Measurements from ENCODE around the gene MAB21L4.

GRCh38 chr2:240926516-240927389 is 30.8 kb upstream of the MAB21L4 start:
- TF ChIP-seq, protein P1, sequence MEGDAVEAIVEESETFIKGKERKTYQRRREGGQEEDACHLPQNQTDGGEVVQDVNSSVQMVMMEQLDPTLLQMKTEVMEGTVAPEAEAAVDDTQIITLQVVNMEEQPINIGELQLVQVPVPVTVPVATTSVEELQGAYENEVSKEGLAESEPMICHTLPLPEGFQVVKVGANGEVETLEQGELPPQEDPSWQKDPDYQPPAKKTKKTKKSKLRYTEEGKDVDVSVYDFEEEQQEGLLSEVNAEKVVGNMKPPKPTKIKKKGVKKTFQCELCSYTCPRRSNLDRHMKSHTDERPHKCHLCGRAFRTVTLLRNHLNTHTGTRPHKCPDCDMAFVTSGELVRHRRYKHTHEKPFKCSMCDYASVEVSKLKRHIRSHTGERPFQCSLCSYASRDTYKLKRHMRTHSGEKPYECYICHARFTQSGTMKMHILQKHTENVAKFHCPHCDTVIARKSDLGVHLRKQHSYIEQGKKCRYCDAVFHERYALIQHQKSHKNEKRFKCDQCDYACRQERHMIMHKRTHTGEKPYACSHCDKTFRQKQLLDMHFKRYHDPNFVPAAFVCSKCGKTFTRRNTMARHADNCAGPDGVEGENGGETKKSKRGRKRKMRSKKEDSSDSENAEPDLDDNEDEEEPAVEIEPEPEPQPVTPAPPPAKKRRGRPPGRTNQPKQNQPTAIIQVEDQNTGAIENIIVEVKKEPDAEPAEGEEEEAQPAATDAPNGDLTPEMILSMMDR (IDR thresholded peaks at IDR 0.05; ENCODE audit: extremely low read depth in 1 of 2, insufficient read depth in 1 of 2, low read depth in 1 of 2, low read length in 2 of 2): no peak
- TF ChIP-seq, protein P2, sequence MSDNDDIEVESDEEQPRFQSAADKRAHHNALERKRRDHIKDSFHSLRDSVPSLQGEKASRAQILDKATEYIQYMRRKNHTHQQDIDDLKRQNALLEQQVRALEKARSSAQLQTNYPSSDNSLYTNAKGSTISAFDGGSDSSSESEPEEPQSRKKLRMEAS (IDR thresholded peaks at IDR 0.05; ENCODE audit: insufficient read depth, insufficient read length): no peak
- TF ChIP-seq POLR2A (IDR thresholded peaks at IDR 0.05; ENCODE audit: low read depth, low read length) (no peak), EZH2 (IDR thresholded peaks at IDR 0.05; ENCODE audit: borderline replicate concordance, low read depth, low read length, severe bottlenecking) (no peak), FOS (IDR thresholded peaks at IDR 0.05; ENCODE audit: borderline replicate concordance, insufficient read depth, low read length) (no peak), POLR2AphosphoS5 (IDR thresholded peaks at IDR 0.05; ENCODE audit: insufficient read depth, low read depth, low read length) (no peak), MYC (IDR thresholded peaks at IDR 0.05; ENCODE audit: low read depth, low read length) (no peak), GATA2 (IDR thresholded peaks at IDR 0.05; ENCODE audit: insufficient read depth, insufficient read length, low read depth, low read length) (no peak), JUN (IDR thresholded peaks at IDR 0.05; ENCODE audit: borderline replicate concordance, insufficient read depth, insufficient read length, low read depth) (no peak)

Measured in endothelial cell of umbilical vein (primary cell).